ENCODE results near the gene FGD3.

Gene FGD3

DNA sequence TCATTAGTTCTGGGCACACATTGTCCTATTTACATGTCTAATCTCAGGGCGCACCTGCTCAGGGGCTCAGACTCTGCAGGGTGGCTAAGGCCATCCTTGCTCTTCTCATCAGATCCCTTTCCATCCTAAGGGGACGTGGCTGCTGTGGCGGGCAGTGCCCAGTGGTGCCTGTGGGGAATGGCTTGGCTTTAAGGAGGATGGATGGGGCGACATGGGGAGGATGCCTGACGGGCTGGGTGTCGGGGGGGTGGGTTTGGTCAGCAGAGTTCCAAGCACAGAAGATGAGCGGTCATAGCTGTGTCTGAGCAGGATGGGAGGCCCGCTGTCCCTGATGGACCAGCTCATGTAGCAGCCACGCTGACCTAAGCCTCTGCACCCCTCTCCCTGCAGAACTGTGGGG, 70.3 kb downstream of the FGD3 start:
- ChIA-PET CTCF (interaction anchor here (4.5 kb wide), 1 partner anchor 15 kb away, joined by 18 read pairs; no protein-coding TSS in a partner anchor), POLR2A (interaction anchor here (0.7 kb wide), 1 partner anchor 1286 kb away, joined by 3 read pairs; no protein-coding TSS in a partner anchor)
- DNase-seq (ENCODE audit: low read depth, low spot score) = no peak
- TF ChIP-seq, protein P1, sequence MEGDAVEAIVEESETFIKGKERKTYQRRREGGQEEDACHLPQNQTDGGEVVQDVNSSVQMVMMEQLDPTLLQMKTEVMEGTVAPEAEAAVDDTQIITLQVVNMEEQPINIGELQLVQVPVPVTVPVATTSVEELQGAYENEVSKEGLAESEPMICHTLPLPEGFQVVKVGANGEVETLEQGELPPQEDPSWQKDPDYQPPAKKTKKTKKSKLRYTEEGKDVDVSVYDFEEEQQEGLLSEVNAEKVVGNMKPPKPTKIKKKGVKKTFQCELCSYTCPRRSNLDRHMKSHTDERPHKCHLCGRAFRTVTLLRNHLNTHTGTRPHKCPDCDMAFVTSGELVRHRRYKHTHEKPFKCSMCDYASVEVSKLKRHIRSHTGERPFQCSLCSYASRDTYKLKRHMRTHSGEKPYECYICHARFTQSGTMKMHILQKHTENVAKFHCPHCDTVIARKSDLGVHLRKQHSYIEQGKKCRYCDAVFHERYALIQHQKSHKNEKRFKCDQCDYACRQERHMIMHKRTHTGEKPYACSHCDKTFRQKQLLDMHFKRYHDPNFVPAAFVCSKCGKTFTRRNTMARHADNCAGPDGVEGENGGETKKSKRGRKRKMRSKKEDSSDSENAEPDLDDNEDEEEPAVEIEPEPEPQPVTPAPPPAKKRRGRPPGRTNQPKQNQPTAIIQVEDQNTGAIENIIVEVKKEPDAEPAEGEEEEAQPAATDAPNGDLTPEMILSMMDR (IDR thresholded peaks at IDR 0.05; ENCODE audit: insufficient read depth, low read length, missing control alignments) = no peak
- H3K4me3 ChIP-seq (ENCODE audit: low read depth, low read length) = no peak overlapping the region

- H3K4me3 ChIP-seq (ENCODE audit: low read depth, low read length) = no peak overlapping the region
- DNase-seq (ENCODE audit: low read depth, low spot score) = no peak
- TF ChIP-seq, protein P1 (IDR thresholded peaks at IDR 0.05; ENCODE audit: insufficient read depth, low read length, missing control alignments) = no peak
- POLR2A ChIA-PET = no interaction called here
- CTCF ChIA-PET = no interaction called here
These were observed 72.8 kb downstream of the FGD3 start for GRCh38 chr9:93020151-93020550.

GRCh38 chr9:93020771-93021670, 73.7 kb downstream of the FGD3 start:
- CTCF ChIA-PET = no interaction called here
- no peak for DNase-seq (ENCODE audit: low read depth, low spot score)
- TF ChIP-seq, protein P1 (IDR thresholded peaks at IDR 0.05; ENCODE audit: insufficient read depth, low read length, missing control alignments) = no peak
- H3K4me3 ChIP-seq (ENCODE audit: low read depth, low read length) = no peak overlapping the region
- POLR2A ChIA-PET = no interaction called here

- H3K4me3 ChIP-seq (ENCODE audit: low read depth, low read length) = no peak overlapping the region
- POLR2A ChIA-PET = interaction anchor here (0.7 kb wide), 1 partner anchor 32 kb away, joined by 3 read pairs; no protein-coding TSS in a partner anchor
- CTCF ChIA-PET = no interaction called here
- TF ChIP-seq, protein P1 (IDR thresholded peaks at IDR 0.05; ENCODE audit: insufficient read depth, low read length, missing control alignments) = no peak
- DNase-seq (ENCODE audit: low read depth, low spot score) = no peak
These were observed 74.7 kb downstream of the FGD3 start for GRCh38 chr9:93022066-93022465.

DNA sequence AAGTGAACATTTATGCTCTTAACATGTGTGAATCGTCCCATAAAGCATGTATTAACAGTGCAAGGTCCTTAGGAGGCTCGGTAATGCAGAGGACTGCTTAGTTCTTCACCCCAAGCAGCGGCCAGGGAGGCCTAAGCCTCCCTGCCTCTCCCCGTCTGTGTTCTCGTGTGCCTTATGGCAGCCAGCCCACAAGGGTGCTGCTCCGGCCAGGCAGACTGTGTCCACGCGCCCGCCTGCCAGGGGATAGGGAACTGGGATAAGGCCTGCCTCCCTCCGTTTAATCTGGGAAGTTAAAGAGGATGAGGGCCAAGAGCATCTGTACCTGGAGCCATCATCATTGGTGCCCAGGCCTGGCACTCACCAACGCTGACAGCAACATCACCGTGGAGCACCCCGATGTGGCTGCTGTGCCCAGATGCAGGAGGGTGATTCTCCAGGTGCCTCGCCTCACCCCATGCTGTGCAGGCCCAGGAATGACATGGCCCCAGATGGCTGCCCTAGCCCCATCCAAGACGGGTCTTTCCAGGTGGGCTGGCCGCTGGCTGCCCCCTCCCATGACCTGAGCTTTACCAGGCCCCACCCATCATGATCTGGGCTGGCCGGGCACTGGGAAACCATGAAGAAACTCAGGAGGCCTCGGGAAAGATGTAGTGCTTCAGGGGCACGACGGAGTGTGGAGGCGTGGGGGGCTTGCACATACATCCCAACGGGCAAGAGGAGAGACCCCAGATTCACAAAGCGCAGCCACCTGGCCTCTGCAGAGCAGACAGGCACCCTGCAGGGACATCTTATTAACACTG, 75.6 kb downstream of the FGD3 start:
- TF ChIP-seq, protein P1 (IDR thresholded peaks at IDR 0.05; ENCODE audit: insufficient read depth, low read length, missing control alignments) = no peak
- ChIA-PET POLR2A (no interaction called here), CTCF (no interaction called here)
- DNase-seq (ENCODE audit: low read depth, low spot score) = no peak
- H3K4me3 ChIP-seq (ENCODE audit: low read depth, low read length) = no peak overlapping the region

GRCh38 chr9:93023521-93023815, 76.1 kb downstream of the FGD3 start:
- CTCF ChIA-PET = no interaction called here

More at GRCh38 chr9:93023521-93023815, 76.1 kb downstream of the FGD3 start:
- POLR2A ChIA-PET = no interaction called here
- DNase-seq (ENCODE audit: low read depth, low spot score) = no peak
- no peak overlapping the region for H3K4me3 ChIP-seq (ENCODE audit: low read depth, low read length)
- TF ChIP-seq, protein P1 (IDR thresholded peaks at IDR 0.05; ENCODE audit: insufficient read depth, low read length, missing control alignments) = no peak
